Stimulated activated CD4-positive, alpha-beta T cell treated with anti-CD3 and anti-CD28 coated beads, Interleukin-2, amount 100 ng/mL, for 48 hours (primary cell): ENCODE measurements around the gene PCGF5.
"Not testable (repeated sequence)": the region's sequence is repeated elsewhere in the genome, so short reads cannot be mapped to it uniquely, and the experiment has no call there.

ENCODE experiments used
- DNase-seq, 2 donors: peaks; one replicate each; pipeline ENCODE4 v3.0.0-alpha.2; 2020

Gene PCGF5

GRCh38 chr10:91220194-91220953 is at the start of gene PCGF5:
Gene PCGF5 (plus strand): TSS chr10:91220663. CDS start chr10:91222872, 2,209 bp downstream.
- peak; percentile 89 to 94 for DNase-seq

- DNase-seq, result no peak
Measured at GRCh38 chr10:91171485-91171884, 49.0 kb upstream of the PCGF5 start.

- DNase-seq, result no peak
Measured at GRCh38 chr10:91172348-91172747, 48.1 kb upstream of the PCGF5 start.

- DNase-seq, result no peak
Measured at GRCh38 chr10:91185239-91185875, 35.1 kb upstream of the PCGF5 start.

GRCh38 chr10:91187156-91187555 is 33.3 kb upstream of the PCGF5 start:
- DNase-seq, result no peak

- DNase-seq, result not testable (repeated sequence)
Measured at GRCh38 chr10:91188010-91188409, 32.5 kb upstream of the PCGF5 start.

GRCh38 chr10:91188889-91189288 is 31.6 kb upstream of the PCGF5 start:
- no peak for DNase-seq

- DNase-seq, result no peak
Measured at GRCh38 chr10:91190388-91190870, 30.0 kb upstream of the PCGF5 start.

GRCh38 chr10:91190876-91191583 is 29.4 kb upstream of the PCGF5 start:
- DNase-seq, result no peak

GRCh38 chr10:91191584-91191919 is 28.9 kb upstream of the PCGF5 start:
- DNase-seq, result no peak

- no peak for DNase-seq
Measured at GRCh38 chr10:91194497-91195179, 25.8 kb upstream of the PCGF5 start.

GRCh38 chr10:91196268-91197048 is 24.0 kb upstream of the PCGF5 start:
- DNase-seq, result no peak

GRCh38 chr10:91197127-91197526 is 23.3 kb upstream of the PCGF5 start:
- DNase-seq, result no peak

- DNase-seq, result no peak
Measured at GRCh38 chr10:91198781-91199180, 21.7 kb upstream of the PCGF5 start.

- no peak for DNase-seq
Measured at GRCh38 chr10:91200314-91201212, 19.9 kb upstream of the PCGF5 start.

- no peak for DNase-seq
Measured at GRCh38 chr10:91201213-91201996, 19.1 kb upstream of the PCGF5 start.

- DNase-seq, result no peak
Measured at GRCh38 chr10:91206427-91206826, 14.0 kb upstream of the PCGF5 start.

GRCh38 chr10:91206837-91207474 is 13.5 kb upstream of the PCGF5 start:
- DNase-seq, result no peak

- DNase-seq, result no peak
Measured at GRCh38 chr10:91208642-91209041, 11.8 kb upstream of the PCGF5 start.

GRCh38 chr10:91210014-91210413 is 10.4 kb upstream of the PCGF5 start:
- no peak for DNase-seq
